ENCODE results near the gene CA9. TPM values are rescaled to one million over a fixed set of nuclear protein-coding genes. Genes with fewer than 3 reads are reported as not detected.

CA9 gene
- total RNA-seq, 2 experiments from 2014 or later, result not detected

- no peak for ATAC-seq (ENCODE audit: poor library complexity)
- H3K4me1 Mint-ChIP-seq (ENCODE audit: low read depth), result peaks cover 58% of the 10 kb centered on the region
Observed at GRCh38 chr9:35666045-35666444, 7.7 kb upstream of the CA9 start.

GRCh38 chr9:35666549-35666948, 7.2 kb upstream of the CA9 start:
- peaks cover 55% of the 10 kb centered on the region for H3K4me1 Mint-ChIP-seq (ENCODE audit: low read depth)
- POLR2A ChIA-PET, result interaction anchor here (1.0 to 2.7 kb wide), 3 partner anchors 10 to 20 kb away, joined by 6 to 20 read pairs (median 10); partner anchors contain the start of gene SIT1
- no peaks in the 10 kb centered on the region for H3K27me3 ChIP-seq (ENCODE audit: control insufficient read depth in 1 of 2, insufficient read depth in 2 of 2, low read length in 2 of 2)
- ATAC-seq (ENCODE audit: poor library complexity), result no peak
- DNase-seq, result no peak
- no peak for TF ChIP-seq CTCF (IDR thresholded peaks at IDR 0.05)
- intact Hi-C loops (cut with DNase I, micrococcal nuclease), result no loop called here
- no peaks in the 10 kb centered on the region for H3K9me3 Mint-ChIP-seq
- H3K4me3 ChIP-seq (ENCODE audit: low read length), result no peak overlapping the region
- no peaks in the 10 kb centered on the region for H3K36me3 ChIP-seq (ENCODE audit: insufficient read depth, low read length)
- peak overlapping the region; percentile 35 for H3K4me3 Mint-ChIP-seq
- peaks cover 44% of the 10 kb centered on the region for H3K4me1 ChIP-seq (ENCODE audit: insufficient read depth, low read length)
- CTCF ChIA-PET, result no interaction called here
- H3K36me3 Mint-ChIP-seq (ENCODE audit: low read depth), result peaks cover 5% of the 10 kb centered on the region
- no peak overlapping the region for H3K27ac ChIP-seq (ENCODE audit: low read depth in 1 of 2, low read length in 2 of 2)
- no peaks in the 10 kb centered on the region for H3K9me3 ChIP-seq (ENCODE audit: control insufficient read depth in 1 of 2, insufficient read depth in 1 of 2, low read length in 2 of 2)
- H3K27me3 Mint-ChIP-seq, result no peaks in the 10 kb centered on the region
- H3K27ac Mint-ChIP-seq, result no peak overlapping the region

More at GRCh38 chr9:35666045-35666444, 7.7 kb upstream of the CA9 start:
- H3K4me1 ChIP-seq (ENCODE audit: insufficient read depth, low read length), result peaks cover 49% of the 10 kb centered on the region
- no peak overlapping the region for H3K27ac ChIP-seq (ENCODE audit: low read depth in 1 of 2, low read length in 2 of 2)
- H3K4me3 Mint-ChIP-seq, result peak overlapping the region; percentile 71
- no peak overlapping the region for H3K27ac Mint-ChIP-seq
- POLR2A ChIA-PET, result interaction anchor here (1.0 to 2.7 kb wide), 5 partner anchors 10 to 62 kb away, joined by 6 to 20 read pairs (median 10); partner anchors contain the start of gene SIT1
- no peaks in the 10 kb centered on the region for H3K27me3 Mint-ChIP-seq
- H3K9me3 ChIP-seq (ENCODE audit: control insufficient read depth in 1 of 2, insufficient read depth in 1 of 2, low read length in 2 of 2), result no peaks in the 10 kb centered on the region
- no peak for TF ChIP-seq CTCF (IDR thresholded peaks at IDR 0.05)
- intact Hi-C loops (cut with DNase I, micrococcal nuclease), result no loop called here
- H3K9me3 Mint-ChIP-seq, result no peaks in the 10 kb centered on the region
- peaks cover 4% of the 10 kb centered on the region for H3K36me3 ChIP-seq (ENCODE audit: insufficient read depth, low read length)
- CTCF ChIA-PET, result interaction anchor here (1.2 to 1.5 kb wide), 3 partner anchors 10 to 31 kb away, joined by 3 to 6 read pairs (median 4); no protein-coding TSS in a partner anchor
- H3K36me3 Mint-ChIP-seq (ENCODE audit: low read depth), result peaks cover 7% of the 10 kb centered on the region
- DNase-seq, result no peak
- no peak overlapping the region for H3K4me3 ChIP-seq (ENCODE audit: low read length)
- H3K27me3 ChIP-seq (ENCODE audit: control insufficient read depth in 1 of 2, insufficient read depth in 2 of 2, low read length in 2 of 2), result no peaks in the 10 kb centered on the region

DNA sequence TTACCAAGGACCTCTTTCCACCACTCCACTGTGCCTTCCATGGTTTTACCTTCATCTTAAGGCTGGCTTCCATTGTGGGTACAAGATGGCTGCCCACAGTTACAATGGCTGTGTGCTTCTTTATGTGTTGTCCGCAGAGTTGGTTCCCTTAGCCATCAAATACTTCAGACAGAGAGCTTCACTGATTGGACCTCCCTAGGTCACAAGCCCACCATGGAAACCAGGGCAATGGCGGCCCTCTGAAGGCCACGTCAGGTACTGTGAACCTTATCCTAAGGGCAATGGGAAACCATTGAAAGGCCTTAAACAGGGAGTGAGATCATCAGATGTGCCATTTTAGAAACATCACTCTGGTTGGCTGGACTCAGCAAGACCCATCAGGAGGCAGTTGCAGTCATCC, 5.8 kb upstream of the CA9 start:
- ChIA-PET POLR2A (no interaction called here), CTCF (interaction anchor here (1.4 kb wide), 1 partner anchor 28 kb away, joined by 3 read pairs; no protein-coding TSS in a partner anchor)
- H3K27ac Mint-ChIP-seq, result no peak overlapping the region
- H3K27ac ChIP-seq (ENCODE audit: low read depth in 1 of 2, low read length in 2 of 2), result no peak overlapping the region
- DNase-seq, result no peak
- H3K4me1 ChIP-seq (ENCODE audit: insufficient read depth, low read length), result peaks cover 30% of the 10 kb centered on the region
- no peaks in the 10 kb centered on the region for H3K36me3 Mint-ChIP-seq (ENCODE audit: low read depth)
- intact Hi-C loops (cut with DNase I, micrococcal nuclease), result loop anchor here in 1 of 2 experiments (2.0 kb wide), 1 partner anchor 17 kb away; no protein-coding TSS in a partner anchor
- H3K36me3 ChIP-seq (ENCODE audit: insufficient read depth, low read length), result no peaks in the 10 kb centered on the region
- H3K27me3 Mint-ChIP-seq, result no peaks in the 10 kb centered on the region
- no peaks in the 10 kb centered on the region for H3K9me3 Mint-ChIP-seq
- H3K9me3 ChIP-seq (ENCODE audit: control insufficient read depth in 1 of 2, insufficient read depth in 1 of 2, low read length in 2 of 2), result no peaks in the 10 kb centered on the region
- H3K4me3 ChIP-seq (ENCODE audit: low read length), result no peak overlapping the region
- TF ChIP-seq CTCF (IDR thresholded peaks at IDR 0.05), result no peak
- no peaks in the 10 kb centered on the region for H3K27me3 ChIP-seq (ENCODE audit: control insufficient read depth in 1 of 2, insufficient read depth in 2 of 2, low read length in 2 of 2)
- no peak for ATAC-seq (ENCODE audit: poor library complexity)
- H3K4me3 Mint-ChIP-seq, result no peak overlapping the region
- H3K4me1 Mint-ChIP-seq (ENCODE audit: low read depth), result peaks cover 41% of the 10 kb centered on the region
